HG03520 (cell line): ENCODE measurements around the gene CAPZA1.
"Not testable (repeated sequence)": the region's sequence is repeated elsewhere in the genome, so short reads cannot be mapped to it uniquely, and the experiment has no call there.

Source experiments
- ATAC-seq: cut with Tn5 transposase; IDR thresholded peaks from one replicate; pipeline ENCODE4 v1.9.1; 2021; ENCODE audit warnings: mild to moderate bottlenecking, moderate library complexity; ENCODE audit not compliant: unreplicated experiment

CAPZA1 gene

DNA sequence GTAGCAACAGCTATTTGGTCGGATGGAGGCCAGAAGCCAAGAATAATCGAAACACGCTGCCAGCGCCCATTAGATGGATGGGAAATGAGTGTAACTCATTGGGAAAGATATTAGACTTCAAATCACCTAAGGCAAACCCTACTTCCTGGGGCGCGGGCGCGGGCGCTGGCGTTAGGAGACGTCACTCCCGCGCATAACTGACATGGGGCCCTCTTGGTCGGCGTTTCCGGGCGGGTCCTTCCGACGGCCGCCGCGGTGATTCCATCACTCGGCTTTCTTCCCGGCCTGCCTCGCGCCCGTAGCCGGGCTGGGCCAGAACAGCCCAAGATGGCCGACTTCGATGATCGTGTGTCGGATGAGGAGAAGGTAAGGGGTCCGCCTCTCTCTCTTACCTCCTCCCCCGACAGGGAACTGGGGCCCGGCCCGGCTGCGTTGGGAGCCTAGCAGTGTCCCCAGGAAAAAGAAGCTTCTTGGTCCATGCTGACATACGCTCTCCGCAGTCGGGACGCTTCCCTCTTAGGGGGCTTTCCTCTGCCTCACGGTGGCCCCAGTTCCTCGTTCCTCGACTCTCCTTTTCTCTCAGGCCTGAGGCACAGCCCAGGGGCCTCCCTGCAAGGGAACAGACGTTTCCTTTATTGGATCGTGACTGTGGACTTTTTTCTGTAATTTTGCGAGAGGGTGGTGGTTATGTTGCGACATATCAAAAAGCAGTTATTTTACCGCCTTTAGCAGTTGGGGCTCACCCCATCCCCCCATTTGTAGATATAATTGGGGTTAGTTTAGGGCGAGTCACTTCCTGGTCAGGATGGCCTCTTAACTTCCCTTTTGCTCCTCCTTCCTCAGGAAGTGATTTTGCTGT is at the start of gene CAPZA1:
CAPZA1 (plus strand) TSS at position 315 of the 859 bp plus-strand sequence; CDS start at position 328, 13 bp downstream.
- ATAC-seq: peak; percentile 73

DNA sequence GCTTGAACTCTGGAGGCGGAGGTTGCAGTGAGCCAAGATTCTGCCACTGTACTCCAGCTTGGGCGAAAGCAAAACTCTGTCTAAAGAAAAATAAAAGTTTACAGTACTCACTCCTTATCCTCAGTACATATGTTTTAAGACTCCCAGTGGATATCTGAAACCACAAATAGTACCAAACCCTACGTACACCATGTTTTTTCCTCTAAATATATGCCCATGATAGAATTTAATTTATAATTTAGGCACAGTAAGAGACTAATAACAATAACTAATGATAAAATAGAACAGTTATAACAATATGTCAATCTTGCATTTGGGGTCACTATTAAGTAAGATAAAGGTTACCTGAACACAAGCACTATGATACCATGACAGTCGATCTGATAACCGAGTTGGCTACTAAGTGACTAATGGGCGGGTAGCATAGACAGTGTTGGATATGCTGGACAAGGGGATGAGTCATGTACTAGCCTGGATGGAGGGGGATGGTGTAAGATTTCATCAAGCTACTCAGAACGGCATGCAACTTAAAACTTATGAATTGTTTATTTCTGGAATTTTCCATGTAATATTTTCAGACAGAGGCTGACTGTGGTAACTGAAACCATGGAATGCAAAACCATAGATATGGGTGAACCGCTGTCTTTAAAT is 44.4 kb upstream of the CAPZA1 start:
- no peak for ATAC-seq

DNA sequence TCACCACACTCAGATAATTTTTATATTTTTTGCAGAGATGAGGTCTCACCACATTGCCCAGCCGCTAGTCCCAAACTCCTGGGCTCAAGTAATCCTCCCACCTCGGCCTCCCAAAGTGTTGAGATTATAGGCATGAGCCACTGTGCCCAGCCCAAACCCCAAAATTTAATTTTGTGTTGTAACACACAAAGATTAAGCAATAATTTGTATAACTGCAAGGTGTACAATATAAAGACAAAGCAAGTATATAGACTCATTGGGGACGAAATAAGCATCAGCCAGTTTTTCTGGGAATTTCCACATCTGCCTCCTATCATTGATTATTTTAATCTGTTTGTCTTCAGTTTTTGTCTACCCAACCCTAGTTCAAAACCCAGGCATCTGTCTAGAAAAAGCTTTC is 43.4 kb upstream of the CAPZA1 start:
- no peak for ATAC-seq

DNA sequence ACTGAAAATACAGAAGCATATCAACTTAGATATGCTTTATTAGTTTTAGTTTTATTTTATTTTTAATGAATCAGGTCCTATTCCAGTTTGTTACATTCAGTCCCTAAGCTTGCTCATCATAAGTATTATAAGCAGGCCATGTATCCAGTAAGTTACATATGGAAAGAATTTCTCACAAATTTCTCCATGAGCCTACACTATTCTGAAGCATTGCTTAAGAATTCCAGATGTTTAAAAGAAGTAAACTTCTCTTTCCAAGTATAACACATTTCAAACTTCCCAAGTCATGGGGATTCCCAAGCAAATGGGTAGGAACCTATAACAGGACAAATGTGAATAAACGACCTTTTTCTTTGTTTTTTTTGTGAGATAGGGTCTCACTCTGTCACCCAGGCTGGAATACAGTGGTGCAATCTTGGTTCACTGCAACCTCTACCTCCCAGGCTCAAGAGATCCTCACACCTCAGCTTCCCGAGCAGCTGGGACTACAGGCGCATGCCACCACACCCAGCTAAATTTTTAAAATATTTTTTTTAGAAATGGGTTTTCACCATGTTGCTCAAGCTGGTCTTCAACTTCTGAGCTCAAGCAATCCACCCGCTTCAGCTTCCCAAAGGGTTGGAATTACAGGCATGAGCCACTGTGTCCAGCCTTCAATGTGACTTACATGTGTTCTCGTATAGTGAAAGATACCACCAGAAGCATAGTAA is 39.7 kb upstream of the CAPZA1 start:
- no peak for ATAC-seq

DNA sequence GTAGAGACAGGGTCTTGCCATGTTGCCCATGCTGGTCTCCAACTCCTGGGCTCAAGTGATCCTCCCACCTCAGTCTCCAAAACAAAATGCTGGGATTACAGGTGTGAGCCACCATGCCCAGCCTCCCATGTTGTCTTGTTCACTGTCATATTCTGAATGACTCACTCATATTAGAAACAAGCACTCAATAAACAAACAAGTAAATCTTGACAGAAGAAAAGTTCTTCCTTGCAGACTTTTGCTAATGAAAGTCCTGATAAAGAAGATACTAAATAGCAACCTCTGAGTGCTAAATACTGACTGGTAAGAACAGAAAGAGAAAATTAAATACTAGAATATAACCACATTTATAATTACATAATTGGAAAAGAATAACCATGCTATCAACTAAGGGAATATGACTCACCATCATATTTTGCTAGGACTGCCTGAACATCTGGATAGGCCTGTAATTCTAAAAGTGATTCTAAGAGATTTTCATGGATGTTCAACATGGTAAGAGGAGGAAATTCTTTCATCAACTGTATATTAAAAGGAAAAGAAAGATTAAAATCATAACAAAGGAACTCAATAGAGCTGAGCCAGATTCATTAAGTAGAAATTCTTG is 37.9 kb upstream of the CAPZA1 start:
- no peak for ATAC-seq

DNA sequence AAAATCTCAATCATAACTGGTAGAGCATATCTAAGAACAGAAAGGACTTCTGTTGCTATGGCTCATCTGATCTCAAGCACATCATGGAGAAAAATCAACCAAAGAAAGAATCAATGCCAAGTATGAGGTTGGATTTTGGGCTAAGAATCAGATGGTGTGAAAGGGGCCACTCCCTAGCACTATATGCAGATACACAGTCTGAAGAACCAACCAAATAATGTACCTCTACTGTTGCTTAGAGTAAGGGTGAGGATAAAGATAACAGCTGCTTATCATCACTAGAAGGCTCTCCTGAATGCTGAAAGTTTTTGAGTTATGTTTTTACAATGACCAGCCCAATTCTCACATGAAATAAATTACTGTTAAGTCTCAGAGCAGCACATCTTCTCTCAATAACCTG is 36.3 kb upstream of the CAPZA1 start:
- no peak for ATAC-seq

DNA sequence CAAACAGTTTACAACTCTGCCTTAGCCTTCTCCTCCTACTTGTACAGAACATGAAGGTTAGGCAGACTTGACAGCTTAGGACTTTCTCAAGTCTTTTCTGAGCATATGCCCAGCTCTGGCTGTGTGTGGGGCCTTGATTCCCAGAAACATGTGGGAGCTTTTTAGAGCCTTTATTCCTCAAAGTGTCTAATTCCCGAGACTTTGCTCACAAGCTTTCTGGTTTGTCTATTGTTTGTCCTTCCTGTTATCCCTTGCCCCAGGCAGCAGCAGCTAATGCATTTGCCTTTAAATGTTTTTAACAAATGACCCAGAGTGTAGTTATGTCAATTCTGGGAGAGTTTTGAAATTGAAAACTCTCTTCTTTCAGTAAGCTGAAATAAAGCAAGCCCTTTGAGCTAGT is 29.9 kb upstream of the CAPZA1 start:
- no peak for ATAC-seq

DNA sequence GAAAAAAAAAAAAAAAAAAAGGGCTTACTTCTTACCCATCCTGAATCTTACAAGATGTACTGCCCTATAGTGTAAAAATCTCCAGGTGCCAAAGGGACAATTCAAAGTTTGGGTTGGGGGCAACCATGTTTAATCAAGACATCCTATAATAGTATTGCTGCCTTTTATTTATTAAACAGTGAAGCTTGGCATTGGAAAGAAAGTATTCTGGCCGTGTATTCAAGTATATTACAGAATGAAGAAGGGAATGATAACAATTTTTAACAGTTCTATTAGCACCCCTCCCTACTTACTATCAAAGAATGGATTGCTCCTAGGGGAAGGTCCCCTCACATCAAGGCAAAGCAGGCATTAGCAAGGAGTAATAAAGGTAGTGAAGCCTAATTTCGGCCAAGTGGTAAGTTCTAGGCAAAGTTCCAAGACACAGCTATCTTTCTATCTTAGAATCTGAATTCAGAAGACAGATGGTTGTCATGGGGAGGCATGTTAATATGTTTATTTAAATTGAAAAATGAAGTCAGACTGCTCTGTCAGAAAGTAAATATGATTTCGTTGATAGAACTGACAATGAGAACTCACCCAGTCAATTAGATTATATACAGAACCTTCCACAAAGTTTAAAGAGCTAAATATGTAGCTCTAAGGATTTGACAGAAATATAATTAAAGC is 25.3 kb upstream of the CAPZA1 start:
- ATAC-seq: no peak

DNA sequence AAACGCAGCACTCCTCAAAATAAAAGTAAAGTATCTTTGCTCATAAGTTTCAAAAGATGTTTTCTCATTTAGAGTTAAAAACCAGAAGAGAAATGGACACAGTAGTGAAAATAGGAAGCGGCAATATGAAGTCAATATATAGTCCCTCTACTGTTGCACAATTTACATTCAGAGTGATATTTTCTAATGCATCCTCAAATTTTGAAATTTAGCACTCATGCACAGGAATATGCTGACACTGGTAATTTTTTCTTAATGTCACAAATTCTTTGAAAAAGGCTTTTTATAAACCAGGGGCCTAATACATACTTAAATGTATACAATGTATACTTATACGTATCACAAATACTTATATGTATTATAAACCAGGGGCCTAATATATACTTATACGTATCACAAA is 20.2 kb upstream of the CAPZA1 start:
- no peak for ATAC-seq

DNA sequence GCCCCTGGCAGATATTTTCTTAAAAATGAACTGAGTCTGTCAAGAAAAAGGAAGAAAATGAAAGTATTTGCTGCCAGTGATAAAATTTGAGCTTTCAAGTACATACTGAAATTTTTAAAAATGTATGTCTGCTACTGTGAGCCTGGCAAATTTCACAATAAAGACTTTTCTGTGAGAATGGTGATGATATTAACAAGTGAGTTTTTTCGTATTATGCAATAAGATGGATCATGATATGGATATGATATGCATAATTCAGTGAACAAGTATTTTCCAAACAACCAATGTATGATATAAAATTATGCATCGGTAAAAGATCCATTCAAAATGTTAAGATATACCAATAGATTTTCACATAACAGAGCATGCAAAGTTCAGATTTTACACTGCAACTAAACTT is 16.6 kb upstream of the CAPZA1 start:
- ATAC-seq: no peak

DNA sequence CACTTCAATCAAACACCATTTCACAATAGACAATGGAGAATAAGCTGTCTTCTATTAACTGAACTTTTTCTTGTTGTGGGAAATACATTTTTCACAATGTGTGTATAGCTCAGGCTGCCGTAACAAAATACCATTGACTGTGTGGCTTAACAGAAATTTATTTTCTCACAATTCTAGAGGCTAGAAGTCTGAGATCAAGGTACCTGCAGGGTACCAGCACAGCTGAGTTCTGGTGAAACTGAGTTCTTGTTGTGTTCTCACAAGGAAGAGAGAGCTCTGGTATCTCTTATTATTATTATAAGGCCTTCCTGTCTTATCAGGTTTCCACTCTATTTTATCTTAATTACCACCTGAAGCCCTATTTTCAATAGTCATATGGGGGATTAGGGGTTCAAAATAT is 16.1 kb upstream of the CAPZA1 start:
- no peak for ATAC-seq

DNA sequence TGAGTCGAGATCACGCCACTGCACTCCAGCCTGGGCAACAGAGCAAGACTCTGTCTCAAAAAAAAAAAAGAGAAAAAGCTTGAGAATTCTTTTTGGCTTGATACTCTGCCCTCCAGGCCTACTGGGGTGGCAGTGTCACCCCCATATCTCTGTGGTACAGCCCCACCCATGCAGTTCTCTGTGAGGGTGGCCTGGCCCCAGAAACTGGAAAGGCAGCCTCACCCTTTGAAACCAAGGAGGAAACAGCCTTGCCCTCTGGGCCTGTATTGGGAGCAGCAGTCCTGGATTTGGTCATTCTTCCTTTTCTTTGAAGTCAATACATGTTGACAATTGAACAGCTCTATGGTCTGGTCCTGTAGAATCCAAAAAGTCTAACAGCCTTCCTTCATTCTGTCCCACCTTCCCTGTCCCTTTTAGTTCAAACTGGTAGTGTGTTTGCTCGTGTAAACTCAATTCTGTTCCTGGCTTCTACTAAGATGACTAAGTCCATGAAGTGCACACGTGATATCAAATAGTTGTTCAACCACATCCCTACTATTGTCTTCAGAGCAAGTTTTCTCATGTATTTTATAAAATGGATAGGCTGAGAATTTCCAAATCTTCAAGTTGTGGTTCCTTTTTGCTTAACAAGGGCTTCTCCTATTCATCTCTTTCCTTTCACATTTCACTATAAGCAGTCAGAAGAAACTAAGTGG is 13.9 kb upstream of the CAPZA1 start:
- ATAC-seq: no peak

DNA sequence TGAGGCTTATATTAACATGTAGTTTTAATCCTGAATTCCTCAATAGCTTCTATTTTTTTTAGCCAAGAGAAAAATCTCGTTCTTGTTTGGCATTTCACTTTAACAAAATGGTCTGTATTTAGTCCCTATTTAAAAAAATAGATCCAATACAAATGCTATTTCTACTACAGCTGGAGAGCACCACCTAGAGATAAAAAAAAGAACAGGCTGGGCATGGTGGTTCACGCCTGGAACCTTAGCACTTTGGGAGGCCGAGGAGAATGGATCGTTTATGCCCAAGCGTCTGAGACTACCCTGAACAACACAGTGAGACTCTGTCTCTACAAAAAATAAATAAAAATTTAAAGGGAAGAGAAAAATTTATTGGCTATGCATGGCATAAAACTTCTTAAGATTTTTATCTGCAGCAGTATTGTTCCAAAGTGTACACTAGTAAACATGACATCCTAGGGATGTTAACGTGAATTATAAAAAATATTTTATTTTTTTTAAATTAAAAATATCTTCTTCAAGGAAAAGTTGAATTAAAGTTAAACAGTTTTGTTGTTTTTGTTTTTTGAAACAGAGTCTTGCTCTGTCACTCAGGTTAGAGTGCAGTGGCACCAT is 5.1 kb upstream of the CAPZA1 start:
- no peak for ATAC-seq

DNA sequence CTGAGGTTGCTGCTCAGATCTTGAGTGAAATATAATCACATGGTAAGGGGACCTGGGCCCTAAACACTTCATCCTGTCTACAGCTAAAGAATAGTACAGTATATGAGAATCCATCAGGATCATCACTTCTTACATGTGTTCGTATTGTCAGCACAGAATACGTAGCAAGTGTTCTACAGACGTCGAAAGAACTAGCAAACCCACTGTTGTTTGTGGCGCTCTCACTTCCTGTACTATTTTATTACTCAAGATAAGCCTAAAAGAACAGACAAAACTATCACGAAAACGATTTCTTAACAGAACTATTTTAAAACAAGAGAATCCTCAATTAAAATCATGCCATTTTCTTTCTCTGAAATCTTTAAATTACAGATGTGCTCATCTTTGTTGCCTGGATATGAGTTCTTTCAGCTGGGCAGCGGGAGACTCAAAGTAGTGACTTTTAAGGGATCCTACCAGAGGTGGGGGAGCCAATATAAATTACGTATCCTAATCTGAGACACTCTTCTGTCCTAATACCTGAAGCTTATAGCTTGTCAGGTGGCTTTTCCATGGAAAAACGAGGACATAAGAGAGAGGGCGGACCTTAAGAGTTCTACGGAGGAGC is 1.4 kb upstream of the CAPZA1 start:
- no peak for ATAC-seq

DNA sequence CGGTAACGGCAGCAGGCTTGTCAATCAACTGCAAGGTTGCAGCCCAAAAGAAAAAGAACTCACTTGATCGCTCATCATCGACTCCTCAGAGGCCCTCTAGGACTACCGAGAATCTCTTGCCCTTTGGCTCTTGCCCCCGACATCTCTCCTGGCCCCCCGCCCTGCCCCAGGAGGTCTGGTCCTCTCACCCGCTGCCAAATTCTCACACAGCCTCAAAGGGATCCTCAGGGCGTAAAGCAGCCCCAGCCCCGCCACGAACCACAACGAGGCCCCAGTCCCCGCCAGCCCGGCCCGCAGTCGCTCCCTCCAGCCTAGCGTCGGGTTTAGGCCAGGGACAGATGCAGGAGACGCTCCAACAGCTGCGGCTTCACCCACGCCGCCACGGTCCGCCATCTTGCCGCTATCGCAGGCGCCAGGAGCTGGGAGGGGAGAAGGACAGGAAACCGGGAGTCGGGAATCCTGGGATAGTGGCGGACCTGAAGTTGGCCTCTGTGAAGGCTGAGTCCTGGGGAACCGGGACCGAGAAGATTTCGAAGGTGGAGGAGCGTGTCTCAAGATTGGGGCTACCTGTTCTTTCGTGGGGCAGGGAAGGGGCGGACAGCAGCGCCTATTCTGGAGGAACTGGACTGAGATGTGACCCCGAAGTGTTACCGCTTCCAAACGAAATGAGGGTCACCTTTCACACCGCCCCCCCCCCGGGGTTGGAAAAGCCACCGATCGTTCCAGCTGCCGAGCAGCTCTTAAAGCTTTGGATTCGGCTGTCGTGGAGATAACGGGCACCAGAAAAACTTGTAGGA is 713 bp upstream of the CAPZA1 start, which contains the start of gene ST7L:
ST7L (minus strand) TSS at position 421 of the 797 bp plus-strand sequence; CDS start at position 393, 28 bp downstream.
- ATAC-seq: peak; percentile 1

DNA sequence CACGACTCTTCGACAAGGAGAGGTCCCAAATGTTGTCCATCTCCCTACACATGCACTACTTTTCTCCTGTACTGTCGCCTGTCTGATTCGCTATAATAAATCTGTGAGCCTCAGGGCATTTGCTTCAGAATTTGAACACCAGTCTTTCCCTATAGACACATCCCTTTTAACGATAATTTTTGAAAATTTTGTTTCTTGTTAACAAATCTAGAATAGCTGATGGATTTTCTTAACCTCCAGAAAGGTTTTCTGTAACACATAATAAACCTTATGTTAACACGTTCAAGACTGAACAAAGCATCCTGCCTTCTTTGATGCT is 704 bp downstream of the CAPZA1 start:
- no peak for ATAC-seq

DNA sequence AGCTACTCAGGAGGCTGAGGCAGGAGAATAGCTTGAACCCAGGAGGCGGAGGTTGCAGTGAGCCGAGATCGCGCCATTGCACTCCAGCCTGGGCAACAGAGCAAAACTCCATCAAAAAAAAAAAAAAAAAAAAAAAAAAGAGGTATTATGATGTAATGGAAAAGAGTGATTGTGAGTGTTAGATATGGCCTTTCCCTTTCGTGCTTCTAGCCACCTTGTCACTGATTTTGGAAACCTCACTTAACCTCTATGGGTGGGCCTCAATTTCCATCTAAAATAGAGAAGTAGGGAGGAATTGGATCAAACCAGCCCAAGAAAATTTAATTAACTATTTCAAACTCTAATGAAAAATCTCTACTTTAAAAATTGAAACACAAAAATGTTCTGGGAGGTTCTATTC is 4.9 kb downstream of the CAPZA1 start:
- ATAC-seq: not testable (repeated sequence)

DNA sequence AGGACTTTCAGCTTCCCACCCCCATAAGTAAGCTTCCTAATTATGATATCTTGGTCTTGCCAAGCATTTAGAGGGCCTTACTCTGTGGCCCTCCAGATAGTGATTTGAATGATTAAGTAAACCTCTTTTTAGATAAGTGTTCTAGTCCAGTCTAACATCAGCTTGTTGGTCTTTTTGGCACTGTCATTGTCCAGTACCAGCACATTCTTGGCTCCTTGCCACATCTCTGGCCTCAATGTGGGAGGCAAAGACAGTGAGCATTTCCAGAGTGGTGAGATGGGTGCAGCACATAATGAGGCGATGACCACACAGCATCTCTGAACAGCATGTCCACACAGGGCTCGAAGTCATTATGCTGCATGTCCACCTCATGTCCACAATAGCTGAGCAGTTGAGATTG is 6.1 kb downstream of the CAPZA1 start:
- no peak for ATAC-seq

DNA sequence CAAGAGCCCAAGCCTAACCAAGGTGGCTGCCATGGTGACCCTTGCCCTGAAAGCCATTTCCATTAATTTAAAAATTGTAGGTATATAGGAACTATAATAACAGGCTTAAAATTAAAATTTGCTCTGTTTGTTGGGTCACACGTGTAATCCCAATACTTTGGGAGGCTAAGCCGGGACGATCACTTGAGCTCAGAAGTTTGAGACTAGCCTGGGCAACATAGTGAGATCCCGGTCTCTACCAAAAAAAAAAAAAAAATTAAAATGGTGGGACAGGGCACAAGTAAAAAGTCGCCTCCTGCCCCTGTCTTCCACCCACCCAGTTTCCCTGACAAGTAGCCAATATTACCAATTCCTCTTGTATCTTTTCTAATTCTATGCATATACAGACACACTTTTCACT is 6.6 kb downstream of the CAPZA1 start:
- ATAC-seq: no peak
